ENCODE results near the gene SPATS2. TPM values are rescaled to one million over a fixed set of nuclear protein-coding genes. Genes with fewer than 3 reads are reported as not detected.

The SPATS2 gene
- total RNA-seq, 2 donors from 2014 or later: 11.5 to 31.4 TPM

DNA sequence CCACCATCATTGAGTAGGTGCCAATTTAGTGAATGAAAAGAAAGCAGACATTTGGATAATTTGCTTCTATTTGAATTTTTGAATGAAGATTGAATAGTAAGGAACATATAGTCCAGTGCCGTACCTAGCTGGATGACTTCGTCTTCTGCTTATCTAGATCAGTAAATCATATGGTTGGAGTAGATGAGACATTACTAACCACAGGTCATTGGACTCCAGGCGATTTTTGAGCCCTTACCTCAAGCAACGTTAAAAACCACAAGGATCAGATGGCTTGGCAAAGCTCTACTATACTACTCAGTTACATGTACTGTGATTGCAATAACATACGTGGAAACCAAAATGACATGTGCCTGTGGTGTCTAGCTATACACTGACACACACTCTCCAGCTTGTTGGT is 1.7 kb upstream of the SPATS2 start:
- no peak overlapping the region for H3K27ac ChIP-seq
- H3K36me3 ChIP-seq: no peaks in the 10 kb centered on the region
- peaks cover 20 to 27% of the 10 kb centered on the region in 2 donors for H3K4me1 ChIP-seq (ENCODE audit: control insufficient read depth in 1 of 2, low read depth in 2 of 2)
- peak overlapping the region; percentile 90 for H3K4me3 ChIP-seq
- DNase-seq (ENCODE audit: low spot score) (no peak), ATAC-seq (ENCODE audit: insufficient number of reproducible peaks, low FRiP score, low read depth) (no peak)
- H3K27me3 ChIP-seq (replicated peaks; ENCODE audit: insufficient read depth): no peaks in the 10 kb centered on the region
- no peaks in the 10 kb centered on the region for H3K9me3 ChIP-seq
- TF ChIP-seq, protein P1, sequence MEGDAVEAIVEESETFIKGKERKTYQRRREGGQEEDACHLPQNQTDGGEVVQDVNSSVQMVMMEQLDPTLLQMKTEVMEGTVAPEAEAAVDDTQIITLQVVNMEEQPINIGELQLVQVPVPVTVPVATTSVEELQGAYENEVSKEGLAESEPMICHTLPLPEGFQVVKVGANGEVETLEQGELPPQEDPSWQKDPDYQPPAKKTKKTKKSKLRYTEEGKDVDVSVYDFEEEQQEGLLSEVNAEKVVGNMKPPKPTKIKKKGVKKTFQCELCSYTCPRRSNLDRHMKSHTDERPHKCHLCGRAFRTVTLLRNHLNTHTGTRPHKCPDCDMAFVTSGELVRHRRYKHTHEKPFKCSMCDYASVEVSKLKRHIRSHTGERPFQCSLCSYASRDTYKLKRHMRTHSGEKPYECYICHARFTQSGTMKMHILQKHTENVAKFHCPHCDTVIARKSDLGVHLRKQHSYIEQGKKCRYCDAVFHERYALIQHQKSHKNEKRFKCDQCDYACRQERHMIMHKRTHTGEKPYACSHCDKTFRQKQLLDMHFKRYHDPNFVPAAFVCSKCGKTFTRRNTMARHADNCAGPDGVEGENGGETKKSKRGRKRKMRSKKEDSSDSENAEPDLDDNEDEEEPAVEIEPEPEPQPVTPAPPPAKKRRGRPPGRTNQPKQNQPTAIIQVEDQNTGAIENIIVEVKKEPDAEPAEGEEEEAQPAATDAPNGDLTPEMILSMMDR (IDR thresholded peaks at IDR 0.05): no peak

DNA sequence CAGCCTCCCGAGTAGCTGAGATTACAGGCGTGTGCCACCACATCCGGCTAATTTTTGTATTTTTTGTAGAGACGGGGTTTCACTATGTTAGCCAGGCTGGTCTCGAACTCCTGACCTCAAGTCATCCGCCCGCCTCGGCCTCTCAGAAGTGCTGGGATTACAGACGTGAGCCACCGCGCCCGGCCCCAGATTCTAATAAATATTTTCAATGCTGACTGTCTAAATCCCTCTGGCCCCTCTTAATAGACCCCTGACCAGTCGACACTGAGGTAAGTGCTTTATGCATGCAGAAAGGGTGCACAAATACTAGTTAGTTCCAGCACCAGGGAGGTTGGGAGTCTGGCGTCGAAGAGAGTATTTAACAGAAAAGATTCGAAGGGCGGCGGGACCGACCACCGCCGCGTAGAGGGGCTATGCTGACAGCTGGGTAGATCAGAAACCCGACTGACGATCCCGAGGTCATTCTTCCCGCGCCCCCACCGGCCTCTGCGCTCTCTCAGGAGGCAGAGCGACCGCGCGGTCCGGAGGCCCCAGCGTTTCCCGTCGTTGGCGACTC is 1.1 kb upstream of the SPATS2 start:
- TF ChIP-seq, protein P1 (IDR thresholded peaks at IDR 0.05): no peak
- Histone ChIP-seq H3K27ac (peak overlapping the region; percentile 90 to 91), H3K9me3 (no peaks in the 10 kb centered on the region), H3K36me3 (no peaks in the 10 kb centered on the region), H3K27me3 (replicated peaks; ENCODE audit: insufficient read depth) (no peaks in the 10 kb centered on the region), H3K4me1 (ENCODE audit: control insufficient read depth in 1 of 2, low read depth in 2 of 2) (peaks cover 20 to 27% of the 10 kb centered on the region in 2 donors), H3K4me3 (peak overlapping the region; percentile 90)
- ATAC-seq (ENCODE audit: insufficient number of reproducible peaks, low FRiP score, low read depth): no peak
- no peak for DNase-seq (ENCODE audit: low spot score)

DNA sequence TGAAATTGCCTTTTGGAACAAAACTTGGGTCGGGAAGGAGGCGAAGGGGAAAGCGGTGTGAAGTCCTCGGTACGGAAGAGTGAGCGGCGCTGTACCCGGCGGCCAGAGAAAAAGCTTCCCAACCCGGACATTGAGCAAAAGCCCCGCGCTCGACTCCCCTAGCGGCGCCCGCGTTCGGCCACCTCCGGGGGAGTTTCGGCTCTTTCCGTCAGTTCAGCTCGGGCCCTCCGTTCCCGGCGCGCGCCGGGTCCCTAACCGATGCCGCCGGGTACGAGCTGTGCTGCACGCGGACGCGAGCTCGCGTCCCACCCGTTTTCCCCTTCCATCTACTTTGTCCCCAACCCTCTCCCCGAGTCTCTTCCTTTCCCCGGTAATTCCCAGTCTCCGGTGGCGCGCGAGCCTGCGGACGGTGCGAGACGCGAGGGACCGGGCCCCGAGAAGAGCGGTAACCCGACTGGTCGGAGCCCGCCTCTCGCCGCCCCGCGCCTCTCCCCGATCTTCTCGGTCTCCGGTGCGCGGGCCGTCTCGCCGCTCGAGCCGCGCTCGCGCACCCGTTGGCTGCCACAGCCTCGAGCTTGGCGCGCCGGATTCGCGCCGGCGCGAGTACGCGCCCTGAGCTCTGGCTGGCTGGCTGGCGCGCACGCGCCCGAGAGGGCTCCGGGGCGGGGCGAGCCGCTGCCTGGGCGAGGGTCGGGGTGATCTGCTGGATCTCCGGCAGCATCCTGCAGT is 446 bp upstream of the SPATS2 start:
- H3K27ac ChIP-seq: peak overlapping the region; percentile 90 to 91
- TF ChIP-seq, protein P1 (IDR thresholded peaks at IDR 0.05): peak; percentile 45
- H3K4me1 ChIP-seq (ENCODE audit: control insufficient read depth in 1 of 2, low read depth in 2 of 2): peaks cover 20 to 27% of the 10 kb centered on the region in 2 donors
- no peaks in the 10 kb centered on the region for H3K27me3 ChIP-seq (replicated peaks; ENCODE audit: insufficient read depth)
- ATAC-seq (ENCODE audit: insufficient number of reproducible peaks, low FRiP score, low read depth): peak; percentile 84
- peak overlapping the region; percentile 90 for H3K4me3 ChIP-seq
- no peaks in the 10 kb centered on the region for H3K36me3 ChIP-seq
- DNase-seq (ENCODE audit: low spot score): no peak
- no peaks in the 10 kb centered on the region for H3K9me3 ChIP-seq

DNA sequence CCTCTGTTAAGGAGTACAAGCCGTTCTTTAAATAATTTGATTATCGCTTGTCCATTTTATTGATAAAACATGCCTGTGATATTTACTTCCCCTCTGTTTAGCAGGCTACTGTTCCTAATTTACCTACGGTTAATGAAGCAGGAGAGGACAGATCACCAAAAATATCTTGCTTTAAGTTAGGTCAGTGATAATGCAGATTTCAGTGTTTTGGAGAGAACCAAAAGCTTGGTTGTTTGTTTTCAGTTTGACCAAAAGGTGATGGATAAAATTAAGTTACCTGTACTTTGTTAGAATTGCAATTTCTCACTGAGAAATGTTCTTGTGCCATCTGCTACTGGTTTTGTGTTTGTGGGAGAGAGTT is 958 bp downstream of the SPATS2 start:
- peak overlapping the region in 1 of 2 donors; percentile 91 for H3K27ac ChIP-seq
- peaks cover 20 to 27% of the 10 kb centered on the region in 2 donors for H3K4me1 ChIP-seq (ENCODE audit: control insufficient read depth in 1 of 2, low read depth in 2 of 2)
- H3K36me3 ChIP-seq: peaks cover under 1% of the 10 kb centered on the region
- TF ChIP-seq, protein P1 (IDR thresholded peaks at IDR 0.05): no peak
- H3K9me3 ChIP-seq: no peaks in the 10 kb centered on the region
- ATAC-seq (ENCODE audit: insufficient number of reproducible peaks, low FRiP score, low read depth) (no peak), DNase-seq (ENCODE audit: low spot score) (no peak)
- peak overlapping the region; percentile 90 for H3K4me3 ChIP-seq
- H3K27me3 ChIP-seq (replicated peaks; ENCODE audit: insufficient read depth): no peaks in the 10 kb centered on the region

DNA sequence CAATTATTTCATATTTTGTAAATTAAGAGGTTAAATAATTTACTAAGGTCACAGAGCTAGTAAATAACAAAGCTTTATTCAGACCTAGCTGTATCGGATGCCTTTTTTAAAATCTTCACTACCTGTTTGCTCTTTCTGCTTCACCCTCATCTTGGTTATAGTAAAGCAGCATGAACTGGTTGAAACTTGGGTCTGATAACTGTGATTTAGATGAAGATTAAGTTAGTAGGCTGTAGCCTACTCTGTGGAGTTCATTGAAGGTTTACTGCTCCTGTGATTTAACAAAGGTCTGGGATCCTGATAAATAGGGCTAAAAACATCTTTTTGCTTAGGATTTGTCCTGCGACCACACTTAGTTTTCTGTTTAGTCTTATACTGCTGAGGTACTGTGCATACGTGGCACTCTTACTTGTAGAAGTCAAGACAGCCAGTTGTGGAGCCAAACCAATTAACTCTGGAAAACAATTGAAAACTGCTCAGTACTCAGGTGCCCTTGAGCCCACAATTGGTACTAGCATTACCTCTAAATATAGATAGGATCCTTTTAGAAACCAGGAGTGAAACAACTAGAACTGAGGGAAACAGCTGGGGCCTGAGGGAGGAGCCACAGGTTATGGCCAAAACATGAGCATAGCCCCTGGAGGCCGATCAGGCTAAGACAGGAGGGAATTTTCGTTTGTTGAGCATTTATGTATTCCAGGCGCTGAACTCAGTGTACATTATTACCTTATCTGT is 2.3 kb downstream of the SPATS2 start:
- Histone ChIP-seq H3K4me1 (ENCODE audit: control insufficient read depth in 1 of 2, low read depth in 2 of 2) (peaks cover 20 to 27% of the 10 kb centered on the region in 2 donors), H3K9me3 (no peaks in the 10 kb centered on the region), H3K4me3 (peak overlapping the region; percentile 37), H3K36me3 (peaks cover 3% of the 10 kb centered on the region), H3K27ac (peak overlapping the region in 1 of 2 donors; percentile 50), H3K27me3 (replicated peaks; ENCODE audit: insufficient read depth) (no peaks in the 10 kb centered on the region)
- ATAC-seq (ENCODE audit: insufficient number of reproducible peaks, low FRiP score, low read depth) (no peak), DNase-seq (ENCODE audit: low spot score) (no peak)
- TF ChIP-seq, protein P1 (IDR thresholded peaks at IDR 0.05): peak; percentile 56
